GM19372 (cell line): Measurements from ENCODE around the gene GPHN.
"Not testable (repeated sequence)": the region's sequence is repeated elsewhere in the genome, so short reads cannot be mapped to it uniquely, and the experiment has no call there.

Experiments used
- ATAC-seq: cut with Tn5 transposase; IDR thresholded peaks from one replicate; pipeline ENCODE4 v1.9.1; 2021; ENCODE audit warnings: mild to moderate bottlenecking, low read depth, moderate library complexity; ENCODE audit not compliant: unreplicated experiment

The GPHN gene

GRCh38 chr14:67010602-67011001 is 502.7 kb downstream of the GPHN start:
- ATAC-seq = no peak

GRCh38 chr14:67016856-67017255 is 508.9 kb downstream of the GPHN start:
- no peak for ATAC-seq

- ATAC-seq = no peak
Observed at GRCh38 chr14:67018720-67019119, 510.8 kb downstream of the GPHN start.

- ATAC-seq = no peak
Observed at GRCh38 chr14:67019796-67020195, 511.8 kb downstream of the GPHN start.

GRCh38 chr14:67031920-67032774 is 524.2 kb downstream of the GPHN start:
- no peak for ATAC-seq

- no peak for ATAC-seq
Observed at GRCh38 chr14:67045440-67045839, 537.5 kb downstream of the GPHN start.

GRCh38 chr14:67050896-67051295 is 542.9 kb downstream of the GPHN start:
- no peak for ATAC-seq

GRCh38 chr14:67056684-67057083 is 548.7 kb downstream of the GPHN start:
- no peak for ATAC-seq

- no peak for ATAC-seq
Observed at GRCh38 chr14:67059596-67059995, 551.6 kb downstream of the GPHN start.

GRCh38 chr14:67060546-67060945 is 552.6 kb downstream of the GPHN start:
- ATAC-seq = no peak

GRCh38 chr14:67067070-67067814 is 559.3 kb downstream of the GPHN start:
- not testable (repeated sequence) for ATAC-seq

- ATAC-seq = no peak
Observed at GRCh38 chr14:67068251-67068650, 560.3 kb downstream of the GPHN start.

- no peak for ATAC-seq
Observed at GRCh38 chr14:67071506-67071905, 563.6 kb downstream of the GPHN start.

GRCh38 chr14:67077921-67078320 is 570.0 kb downstream of the GPHN start:
- no peak for ATAC-seq

GRCh38 chr14:67079846-67080245 is 571.9 kb downstream of the GPHN start:
- no peak for ATAC-seq

GRCh38 chr14:67108230-67108629 is 600.3 kb downstream of the GPHN start:
- no peak for ATAC-seq

- no peak for ATAC-seq
Observed at GRCh38 chr14:67111022-67111421, 603.1 kb downstream of the GPHN start.

- ATAC-seq = no peak
Observed at GRCh38 chr14:67112344-67112743, 604.4 kb downstream of the GPHN start.

GRCh38 chr14:67127174-67127573 is 619.2 kb downstream of the GPHN start:
- ATAC-seq = no peak

GRCh38 chr14:67129768-67130167 is 621.8 kb downstream of the GPHN start:
- no peak for ATAC-seq

GRCh38 chr14:67131691-67132090 is 623.7 kb downstream of the GPHN start:
- no peak for ATAC-seq

GRCh38 chr14:67133144-67133543 is 625.2 kb downstream of the GPHN start:
- ATAC-seq = no peak
